IMR-90 (cell line): ENCODE results near the gene KLHL29. TPM values are rescaled to one million over a fixed set of nuclear protein-coding genes. Genes with fewer than 3 reads are reported as not detected.

Experiments used
- ATAC-seq: fragments of 200-7000 bp; cut with Tn5 transposase; 2 replicates; pipeline ENCODE4 v1.9.1; 2020; ENCODE audit warnings: low read depth, mild to moderate bottlenecking, moderate library complexity
- BruUV-seq: library from RNA; stranded (reverse); fragments of 400-500 nt; replicated peaks from 2 replicates; lab custom pipeline; 2021; lab: Mats Ljungman, UMichigan
- CTCF ChIA-PET: fragments of 300-600 bp; formaldehyde crosslinking; extraction: SDS; loops from one replicate; lab custom pipeline; 2021; ENCODE audit warnings: antibody characterized with exemption; lab: Yijun Ruan, JAX
- POLR2A ChIA-PET: fragments of 300-600 bp; sonication (Branson Sonifier 250); formaldehyde crosslinking; loops from one replicate; lab custom pipeline; 2022; ENCODE audit warnings: antibody characterized with exemption; ENCODE audit not compliant: unreplicated experiment; lab: Charles Lee
- DNase-seq: peaks from one replicate; pipeline ENCODE4 v3.0.0; 2013
- H2AFZ ChIP-seq: replicated peaks from 2 replicates; pipeline ENCODE3; 2013; ENCODE audit warnings: low read length, mild to moderate bottlenecking; ENCODE audit not compliant: poor library complexity
- H2AK5ac ChIP-seq: 2 replicates; pipeline ENCODE4 v1.6.1; 2013; ENCODE audit warnings: low read depth, low read length, inconsistent platforms
- H2AK9ac ChIP-seq: replicated peaks from 2 replicates; pipeline ENCODE3; 2013; ENCODE audit warnings: mild to moderate bottlenecking, low read depth, low read length, moderate library complexity; ENCODE audit not compliant: poor library complexity
- H2BK120ac ChIP-seq: 2 replicates; pipeline ENCODE4 v1.6.1; 2013; ENCODE audit warnings: low read depth, low read length, inconsistent platforms
- H2BK15ac ChIP-seq: 3 replicates; pipeline ENCODE4 v1.6.1; 2013; ENCODE audit warnings: low read depth, low read length, inconsistent platforms
- H2BK20ac ChIP-seq: 2 replicates; pipeline ENCODE4 v1.6.1; 2013; ENCODE audit warnings: low read depth, mild to moderate bottlenecking, inconsistent platforms, low read length, moderate library complexity
- H2BK5ac ChIP-seq: 2 replicates; pipeline ENCODE4 v1.6.1; 2013; ENCODE audit warnings: mild to moderate bottlenecking, low read depth, low read length, inconsistent platforms; ENCODE audit not compliant: poor library complexity, severe bottlenecking
- H3K14ac ChIP-seq: replicated peaks from 2 replicates; pipeline ENCODE4 v1.6.1; 2013; ENCODE audit warnings: low read depth, low read length, inconsistent platforms
- H3K18ac ChIP-seq: 2 replicates; pipeline ENCODE4 v1.6.1; 2013; ENCODE audit warnings: low read depth, low read length, control low read depth
- H3K23ac ChIP-seq: 2 replicates; pipeline ENCODE4 v1.6.1; 2013; ENCODE audit warnings: low read depth, low read length, inconsistent platforms
- H3K27ac ChIP-seq: 2 replicates; pipeline ENCODE4 v1.5.1; 2013; ENCODE audit warnings: mild to moderate bottlenecking, control low read depth, low read length; ENCODE audit not compliant: insufficient read depth
- H3K27me3 ChIP-seq: 2 replicates; pipeline ENCODE4 v1.6.1; 2013; ENCODE audit warnings: low read length; ENCODE audit not compliant: control insufficient read depth, insufficient read depth
- H3K36me3 ChIP-seq: 2 replicates; pipeline ENCODE4 v1.6.1; 2013; ENCODE audit warnings: low read length, mixed read lengths; ENCODE audit not compliant: control insufficient read depth, insufficient read depth
- H3K4ac ChIP-seq: 2 replicates; pipeline ENCODE4 v1.6.1; 2013; ENCODE audit warnings: low read depth, low read length, inconsistent platforms
- H3K4me1 ChIP-seq: 2 replicates; pipeline ENCODE4 v1.6.1; 2013; ENCODE audit warnings: low read length, mixed read lengths; ENCODE audit not compliant: control insufficient read depth, insufficient read depth
- H3K4me2 ChIP-seq: 2 replicates; pipeline ENCODE4 v1.6.1; 2013; ENCODE audit warnings: low read depth, mild to moderate bottlenecking, control low read depth, low read length, moderate library complexity
- H3K4me3 ChIP-seq: 2 replicates; pipeline ENCODE4 v1.5.1; 2013; ENCODE audit warnings: low read depth, mild to moderate bottlenecking, control low read depth, low read length, moderate library complexity; ENCODE audit not compliant: insufficient read depth
- H3K56ac ChIP-seq: 2 replicates; pipeline ENCODE4 v1.6.1; 2013; ENCODE audit warnings: low read length, inconsistent platforms; ENCODE audit not compliant: insufficient read depth; ENCODE audit errors: extremely low read depth
- H3K79me1 ChIP-seq, 2 experiments: 2 replicates each; pipeline ENCODE4 v1.6.1; 2013; ENCODE audit warnings: low read length in 2 of 2, inconsistent platforms in 1 of 2, low read depth in 1 of 2
- H3K9ac ChIP-seq: 2 replicates; pipeline ENCODE4 v1.6.1; 2013; ENCODE audit warnings: low read depth, low read length, control low read depth
- H3K9me1 ChIP-seq: 2 replicates; pipeline ENCODE4 v1.6.1; 2013; ENCODE audit warnings: low read length, inconsistent platforms; ENCODE audit not compliant: insufficient read depth
- H3K9me3 ChIP-seq: 2 replicates; pipeline ENCODE4 v1.6.1; 2013; ENCODE audit warnings: low read length; ENCODE audit not compliant: control insufficient read depth, insufficient read depth
- H4K20me1 ChIP-seq: 2 replicates; pipeline ENCODE4 v1.6.1; 2013; ENCODE audit warnings: low read length, inconsistent platforms; ENCODE audit not compliant: insufficient read depth
- H4K5ac ChIP-seq: 2 replicates; pipeline ENCODE4 v1.6.1; 2013; ENCODE audit warnings: mild to moderate bottlenecking, low read depth, low read length, control low read depth
- H4K8ac ChIP-seq, 2 experiments: 2 replicates each; pipeline ENCODE4 v1.6.1; 2013; ENCODE audit warnings: low read depth in 2 of 2, low read length in 2 of 2, control low read depth in 1 of 2, inconsistent platforms in 1 of 2
- H4K91ac ChIP-seq: 2 replicates; pipeline ENCODE4 v1.6.1; 2013; ENCODE audit warnings: low read depth, low read length, inconsistent platforms; ENCODE audit not compliant: insufficient read depth
- BHLHE40 ChIP-seq: fragments of 150-350 bp; IDR thresholded peaks from 2 replicates; pipeline ENCODE4 v1.6.1; 2016; ENCODE audit warnings: mild to moderate bottlenecking, low read depth, low read length
- CEBPB ChIP-seq: IDR thresholded peaks from 2 replicates; pipeline ENCODE4 v1.6.1; 2012; ENCODE audit warnings: low read depth, low read length, improper control_type of control experiment
- CHD1 ChIP-seq: IDR thresholded peaks from 2 replicates; pipeline ENCODE4 v1.6.1; 2012; ENCODE audit warnings: low read depth, low read length, improper control_type of control experiment
- CTCF ChIP-seq: conservative IDR thresholded peaks from 2 replicates; pipeline ENCODE4 v1.5.1; 2012; ENCODE audit warnings: mild to moderate bottlenecking, low read depth, low read length, improper control_type of control experiment
- ELK1 ChIP-seq: fragments of 150-350 bp; IDR thresholded peaks from 2 replicates; pipeline ENCODE4 v1.6.1; 2016; ENCODE audit warnings: low read depth, mild to moderate bottlenecking, low read length, moderate library complexity, borderline replicate concordance
- FOS ChIP-seq: fragments of 150-350 bp; IDR thresholded peaks from 2 replicates; pipeline ENCODE4 v1.6.1; 2016; ENCODE audit warnings: low read depth, low read length
- MAFK ChIP-seq: IDR thresholded peaks from 2 replicates; pipeline ENCODE4 v1.6.1; 2012; ENCODE audit warnings: low read depth, low read length, improper control_type of control experiment
- MAZ ChIP-seq: IDR thresholded peaks from 2 replicates; pipeline ENCODE4 v1.6.1; 2012; ENCODE audit warnings: low read depth, mild to moderate bottlenecking, low read length, improper control_type of control experiment, moderate library complexity, borderline replicate concordance
- MXI1 ChIP-seq: IDR thresholded peaks from 2 replicates; pipeline ENCODE4 v1.6.1; 2012; ENCODE audit warnings: low read depth, mild to moderate bottlenecking, low read length, moderate library complexity, borderline replicate concordance
- NFE2L2 ChIP-seq: fragments of 150-350 bp; IDR thresholded peaks from 2 replicates; pipeline ENCODE4 v1.6.1; 2016; ENCODE audit warnings: low read depth, mild to moderate bottlenecking, low read length
- POLR2A ChIP-seq: IDR thresholded peaks from 2 replicates; pipeline ENCODE4 v1.6.1; 2012; ENCODE audit warnings: mild to moderate bottlenecking, low read depth, low read length
- RCOR1 ChIP-seq: IDR thresholded peaks from 2 replicates; pipeline ENCODE4 v1.6.1; 2012; ENCODE audit warnings: mild to moderate bottlenecking, low read length, improper control_type of control experiment; ENCODE audit not compliant: insufficient replicate concordance
- SMC3 ChIP-seq: fragments of 150-350 bp; IDR thresholded peaks from 2 replicates; pipeline ENCODE4 v1.6.1; 2016; ENCODE audit warnings: low read depth, mild to moderate bottlenecking, antibody characterized with exemption, low read length, moderate library complexity
- USF2 ChIP-seq: fragments of 150-350 bp; IDR thresholded peaks from 2 replicates; pipeline ENCODE4 v1.6.1; 2017; ENCODE audit warnings: mild to moderate bottlenecking, antibody characterized with exemption, low read length, low read depth
- WGBS, 2 experiments: methylation state at CpG; one replicate each; pipeline versions ENCODE4 v1.1.5 to v1.1.7; 2013; ENCODE audit warnings: missing lambda C conversion rate in 2 of 2; ENCODE audit not compliant: insufficient read length in 1 of 2; ENCODE audit errors: extremely low coverage in 2 of 2; 5-methylcytosine and 5-hydroxymethylcytosine counted together
- dilution Hi-C: fragments of 300-500 bp; cut with HindIII; formaldehyde crosslinking; loops from one replicate; pipeline ENCODE4 v1.14.3; 2018; ENCODE audit warnings: low sequenced_read_pairs; ENCODE audit not compliant: unreplicated experiment
- in situ Hi-C: fragments of 300-500 bp; cut with MboI; formaldehyde crosslinking; loops from 3 replicates; pipeline ENCODE4 v1.14.3; 2019; ENCODE audit warnings: low sequenced_read_pairs, inconsistent platforms, mixed read lengths
- intact Hi-C: fragments of 100-400 bp; cut with micrococcal nuclease; formaldehyde crosslinking; loops from 2 replicates; pipeline ENCODE4 v1.10.0; 2022
- polyA plus RNA-seq, 3 experiments: library from polyadenylated mRNA; depleted of rRNA; stranded (reverse); fragments of >200 nt; gene quantifications; 2 replicates each; pipeline ENCODE4 v1.2.3, GENCODE V29; 2012; ENCODE audit warnings: low replicate concordance in 1 of 3
- total RNA-seq: library from RNA; depleted of rRNA; stranded (reverse); fragments of >200 nt; gene quantifications from 2 replicates; pipeline ENCODE4 v1.2.3, GENCODE V29; 2012

KLHL29 gene
- total and polyA plus RNA-seq, 2 of the 4 experiments (the other 2 are of a cell fraction): 2.0 to 8.0 TPM

DNA sequence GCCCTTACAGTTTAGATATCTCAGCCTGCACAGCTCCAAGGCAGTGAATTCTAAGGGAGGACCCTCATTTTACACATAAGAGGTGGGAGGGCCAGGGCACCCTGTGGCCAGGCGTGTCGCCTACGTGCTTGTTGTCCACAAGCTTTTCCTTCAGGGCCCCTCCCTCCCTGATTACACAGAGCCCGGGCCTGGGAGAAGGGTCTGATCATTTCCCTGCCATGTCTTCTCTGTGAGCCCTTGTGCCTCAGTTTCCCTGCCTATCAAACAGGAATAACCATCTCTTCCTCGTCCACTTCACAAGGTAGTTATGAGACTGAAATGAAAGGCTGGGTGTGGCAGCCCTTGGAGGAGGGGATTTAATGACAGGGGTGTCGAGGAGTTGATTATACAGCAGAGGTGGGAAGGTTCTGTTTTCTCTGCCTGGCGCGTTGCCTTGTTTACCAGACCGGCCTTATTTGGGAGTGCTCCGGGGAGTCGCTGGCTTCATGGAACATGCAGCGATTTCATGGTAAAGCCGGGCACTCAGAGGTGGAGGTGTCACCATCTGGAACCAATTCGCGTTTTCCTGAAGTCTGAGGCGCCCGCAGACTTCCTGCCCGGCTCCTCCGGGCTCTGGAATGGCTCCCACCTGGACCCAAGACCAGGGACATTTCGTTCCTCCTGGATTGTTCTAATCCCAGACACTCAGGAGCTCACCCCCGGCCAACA lies 208.9 kb downstream of the KLHL29 start:
- in situ Hi-C loops: no loop called here

More for the DNA sequence above, 208.9 kb downstream of the KLHL29 start:
- dilution Hi-C loops (no loop called here), intact Hi-C loops (no loop called here)
- Histone ChIP-seq H2AK5ac (no peak overlapping the region), H3K4me3 (no peak overlapping the region), H3K4me2 (no peak overlapping the region), H2AFZ (peak overlapping the region; percentile 5), H3K18ac (no peak overlapping the region), H2BK5ac (no peak overlapping the region), H3K4ac (no peak overlapping the region), H2BK15ac (no peak overlapping the region), H4K20me1 (peaks cover 3% of the 10 kb centered on the region; the same call in 1 of the 2 replicates), H4K5ac (no peak overlapping the region), H3K14ac (0 out of 2 replicates have a peak overlapping the region, but pooled peaks have one; percentile 23), H3K9me3 (no peaks in the 10 kb centered on the region), H3K9me1 (peaks cover 18% of the 10 kb centered on the region), H2BK20ac (no peak overlapping the region), H3K27me3 (no peaks in the 10 kb centered on the region), H4K8ac (no peak overlapping the region), H3K23ac (no peak overlapping the region), H2AK9ac (peak overlapping the region; percentile 37), H3K9ac (no peak overlapping the region), H4K91ac (no peak overlapping the region), H3K36me3 (no peaks in the 10 kb centered on the region), H3K56ac (no peak overlapping the region), H3K79me1 (peaks cover 0 to 15% of the 10 kb centered on the region in 2 experiments; a peak in 1 of 4 replicates), H3K27ac (no peak overlapping the region), H3K4me1 (peaks cover 21% of the 10 kb centered on the region), H2BK120ac (no peak overlapping the region)
- no TSS peak for BruUV-seq
- ATAC-seq (no peak), DNase-seq (no peak)
- WGBS, 2 experiments: 71% methylated on average over 13 of the region's 21 CpGs; no CpG with 5 or more reads in 1 of the 2 experiments
- TF ChIP-seq NFE2L2 (no peak), MAFK (no peak), USF2 (no peak), FOS (no peak), CHD1 (no peak), SMC3 (no peak), ELK1 (no peak), POLR2A (no peak), BHLHE40 (no peak), MAZ (no peak), RCOR1 (no peak), CTCF (no peak), MXI1 (no peak), CEBPB (no peak)
- POLR2A ChIA-PET: no interaction called here
- CTCF ChIA-PET: no interaction called here
